HEK293 (cell line): ENCODE measurements around the gene CCL24.

Experiments
- CTCF ChIA-PET: fragments of 350-600 bp; formaldehyde crosslinking; extraction: SDS; loops from one replicate; lab custom pipeline; 2021; ENCODE audit warnings: antibody characterized with exemption; lab: Yijun Ruan, JAX
- POLR2A ChIA-PET: fragments of 300-600 bp; formaldehyde crosslinking; extraction: SDS; loops from one replicate; lab custom pipeline; 2020; ENCODE audit warnings: antibody characterized with exemption, inconsistent platforms; lab: Yijun Ruan, JAX
- H3K27ac ChIP-seq: fragments of 200-500 bp; sonication (Bioruptor generic); 2 replicates; pipeline ENCODE4 v1.5.1; 2014; ENCODE audit warnings: low read depth, low read length, control low read depth, inconsistent platforms; ENCODE audit errors: extremely low read depth
- H3K36me3 ChIP-seq, 2 experiments: fragments of 200-500 bp in 1 of 2; sonication (Bioruptor generic) in 1 of 2; 1 replicate in 1 of 2; 2 replicates in 1 of 2; pipeline ENCODE4 v1.5.1; 2014 to 2017; ENCODE audit warnings: inconsistent platforms in 2 of 2, low read length in 2 of 2; ENCODE audit not compliant: control insufficient read depth in 2 of 2, insufficient read depth in 1 of 2
- H3K4me1 ChIP-seq: fragments of 200-500 bp; sonication (Bioruptor generic); 2 replicates; pipeline ENCODE4 v1.5.1; 2014; ENCODE audit warnings: mild to moderate bottlenecking, low read length, inconsistent platforms; ENCODE audit not compliant: control insufficient read depth, insufficient read depth
- H3K4me3 ChIP-seq: 2 replicates; pipeline ENCODE4 v1.5.1; 2011; ENCODE audit warnings: low read depth, mild to moderate bottlenecking, control low read depth, low read length, moderate library complexity
- H3K9me3 ChIP-seq: fragments of 200-500 bp; sonication (Bioruptor generic); 2 replicates; pipeline ENCODE4 v1.5.1; 2014; ENCODE audit warnings: low read depth, low read length, inconsistent platforms; ENCODE audit not compliant: control insufficient read depth, insufficient read depth
- FEZF1 ChIP-seq: fragments of 450-650 bp; formaldehyde crosslinking; IDR thresholded peaks from 2 replicates; pipeline ENCODE4 v1.5.1; 2016; ENCODE audit warnings: missing biosample characterization, missing genetic modification characterization
- TRIM28 ChIP-seq: IDR thresholded peaks from 2 replicates; pipeline ENCODE4 v1.6.1; 2011; ENCODE audit warnings: low read length, control low read depth, borderline replicate concordance
- YY1 ChIP-seq: fragments of 450-650 bp; formaldehyde crosslinking; IDR thresholded peaks from 2 replicates; pipeline ENCODE4 v1.5.1; 2018; ENCODE audit warnings: missing biosample characterization, missing genetic modification characterization
- ZNF157 ChIP-seq: fragments of 450-650 bp; formaldehyde crosslinking; IDR thresholded peaks from 2 replicates; pipeline ENCODE4 v1.5.1; 2016; ENCODE audit warnings: missing biosample characterization, missing genetic modification characterization
- ZNF214 ChIP-seq: fragments of 450-650 bp; formaldehyde crosslinking; IDR thresholded peaks from 2 replicates; pipeline ENCODE4 v1.5.1; 2017; ENCODE audit warnings: missing biosample characterization, mild to moderate bottlenecking, missing genetic modification characterization, borderline replicate concordance
- ZNF248 ChIP-seq: fragments of 450-650 bp; formaldehyde crosslinking; IDR thresholded peaks from 2 replicates; pipeline ENCODE4 v1.5.1; 2017; ENCODE audit warnings: missing biosample characterization, missing genetic modification characterization
- ZNF354C ChIP-seq: fragments of 450-650 bp; formaldehyde crosslinking; IDR thresholded peaks from 2 replicates; pipeline ENCODE4 v1.5.1; 2016; ENCODE audit warnings: missing biosample characterization, missing genetic modification characterization, low read depth, borderline replicate concordance
- ZNF366 ChIP-seq: fragments of 450-650 bp; formaldehyde crosslinking; conservative IDR thresholded peaks from 2 replicates; pipeline ENCODE4 v1.5.1; 2016; ENCODE audit warnings: missing biosample characterization, missing genetic modification characterization
- ZNF391 ChIP-seq: fragments of 450-650 bp; formaldehyde crosslinking; IDR thresholded peaks from 2 replicates; pipeline ENCODE4 v1.5.1; 2016; ENCODE audit warnings: low read depth, missing biosample characterization, missing genetic modification characterization, borderline replicate concordance
- ZNF404 ChIP-seq: fragments of 450-650 bp; formaldehyde crosslinking; IDR thresholded peaks from 2 replicates; pipeline ENCODE4 v1.5.1; 2017; ENCODE audit warnings: missing biosample characterization, missing genetic modification characterization
- ZNF416 ChIP-seq: fragments of 450-650 bp; formaldehyde crosslinking; IDR thresholded peaks from 2 replicates; pipeline ENCODE4 v1.5.1; 2016; ENCODE audit warnings: missing biosample characterization, missing genetic modification characterization
- ZNF521 ChIP-seq: fragments of 450-650 bp; formaldehyde crosslinking; IDR thresholded peaks from 2 replicates; pipeline ENCODE4 v1.5.1; 2017; ENCODE audit warnings: missing biosample characterization, mild to moderate bottlenecking, missing genetic modification characterization
- ZNF558 ChIP-seq: fragments of 450-650 bp; formaldehyde crosslinking; IDR thresholded peaks from 2 replicates; pipeline ENCODE4 v1.5.1; 2016; ENCODE audit warnings: missing biosample characterization, missing genetic modification characterization
- ZNF629 ChIP-seq: fragments of 450-650 bp; formaldehyde crosslinking; IDR thresholded peaks from 2 replicates; pipeline ENCODE4 v1.5.1; 2017; ENCODE audit warnings: missing biosample characterization, missing genetic modification characterization
- ZNF837 ChIP-seq: fragments of 450-650 bp; formaldehyde crosslinking; IDR thresholded peaks from 2 replicates; pipeline ENCODE4 v1.5.1; 2016; ENCODE audit warnings: missing biosample characterization, missing genetic modification characterization
- TF ChIP-seq, protein P1 (sequence below): fragments of 450-650 bp; formaldehyde crosslinking; IDR thresholded peaks from 2 replicates; pipeline ENCODE4 v1.5.1; 2016; ENCODE audit warnings: missing biosample characterization, missing genetic modification characterization
- TF ChIP-seq, protein P2 (sequence below): fragments of 450-650 bp; formaldehyde crosslinking; IDR thresholded peaks from 2 replicates; pipeline ENCODE4 v1.5.1; 2016; ENCODE audit warnings: missing biosample characterization, missing genetic modification characterization, borderline replicate concordance
- TF ChIP-seq, protein P3 (sequence below): fragments of 450-650 bp; formaldehyde crosslinking; IDR thresholded peaks from 2 replicates; pipeline ENCODE4 v1.5.0; 2017; ENCODE audit warnings: missing biosample characterization, missing genetic modification characterization, borderline replicate concordance
- TF ChIP-seq, protein P4 (sequence below): IDR thresholded peaks from 2 replicates; pipeline ENCODE4 v1.6.1; 2011; ENCODE audit warnings: mild to moderate bottlenecking, low read depth, low read length, borderline replicate concordance
- TF ChIP-seq, protein P5 (sequence below): fragments of 450-650 bp; formaldehyde crosslinking; optimal IDR thresholded peaks from 2 replicates; pipeline ENCODE3; 2016; ENCODE audit warnings: missing biosample characterization, mild to moderate bottlenecking, missing genetic modification characterization
- TF ChIP-seq, protein P6 (sequence below): fragments of 450-650 bp; IDR thresholded peaks from 2 replicates; pipeline ENCODE4 v1.5.1; 2018; ENCODE audit warnings: missing biosample characterization, mild to moderate bottlenecking, missing genetic modification characterization

CCL24 gene, protein sequence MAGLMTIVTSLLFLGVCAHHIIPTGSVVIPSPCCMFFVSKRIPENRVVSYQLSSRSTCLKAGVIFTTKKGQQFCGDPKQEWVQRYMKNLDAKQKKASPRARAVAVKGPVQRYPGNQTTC

DNA sequence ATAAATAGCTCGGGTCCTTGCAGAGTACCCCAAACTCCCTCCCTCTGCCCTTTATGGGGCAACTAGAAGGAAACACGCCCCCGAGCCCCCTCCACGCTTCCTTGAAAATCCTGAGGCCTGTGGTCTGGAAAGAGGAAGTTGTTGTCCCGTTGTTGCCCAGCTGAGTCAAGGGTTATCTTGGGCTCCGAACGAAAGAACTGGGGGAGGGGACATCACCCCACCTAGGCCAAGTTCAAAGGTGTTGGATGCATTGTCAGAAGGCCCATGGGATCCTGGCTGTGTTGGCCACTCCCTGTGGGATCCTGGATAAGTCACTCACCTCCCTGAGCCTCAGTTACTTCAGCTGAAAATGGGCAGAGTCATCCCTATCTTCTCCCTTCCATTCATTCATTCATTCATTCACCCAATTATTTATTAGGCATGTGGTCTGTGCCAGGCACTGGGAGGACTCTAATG, at the start of gene CCL24:
Gene CCL24, minus strand, starts transcription at position 26 of the 456 bp plus-strand sequence. CDS start 91 bp downstream, outside the sequence.
- CTCF ChIA-PET = no interaction called here
- Histone ChIP-seq H3K36me3 (no peaks in the 10 kb centered on the region), H3K4me1 (no peaks in the 10 kb centered on the region), H3K27ac (no peak within 1 kb of the TSS), H3K4me3 (no peak within 1 kb of the TSS), H3K9me3 (no peaks in the 10 kb centered on the region)
- POLR2A ChIA-PET = no interaction called here
- no peak for TF ChIP-seq YY1
- TF ChIP-seq, protein P1, sequence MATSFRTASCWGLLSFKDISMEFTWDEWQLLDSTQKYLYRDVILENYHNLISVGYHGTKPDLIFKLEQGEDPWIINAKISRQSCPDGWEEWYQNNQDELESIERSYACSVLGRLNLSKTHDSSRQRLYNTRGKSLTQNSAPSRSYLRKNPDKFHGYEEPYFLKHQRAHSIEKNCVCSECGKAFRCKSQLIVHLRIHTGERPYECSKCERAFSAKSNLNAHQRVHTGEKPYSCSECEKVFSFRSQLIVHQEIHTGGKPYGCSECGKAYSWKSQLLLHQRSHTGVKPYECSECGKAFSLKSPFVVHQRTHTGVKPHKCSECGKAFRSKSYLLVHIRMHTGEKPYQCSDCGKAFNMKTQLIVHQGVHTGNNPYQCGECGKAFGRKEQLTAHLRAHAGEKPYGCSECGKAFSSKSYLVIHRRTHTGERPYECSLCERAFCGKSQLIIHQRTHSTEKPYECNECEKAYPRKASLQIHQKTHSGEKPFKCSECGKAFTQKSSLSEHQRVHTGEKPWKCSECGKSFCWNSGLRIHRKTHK (tag by site-specific recombination) = no peak
- TF ChIP-seq ZNF157 (tag by site-specific recombination) = no peak
- TF ChIP-seq, protein P2, sequence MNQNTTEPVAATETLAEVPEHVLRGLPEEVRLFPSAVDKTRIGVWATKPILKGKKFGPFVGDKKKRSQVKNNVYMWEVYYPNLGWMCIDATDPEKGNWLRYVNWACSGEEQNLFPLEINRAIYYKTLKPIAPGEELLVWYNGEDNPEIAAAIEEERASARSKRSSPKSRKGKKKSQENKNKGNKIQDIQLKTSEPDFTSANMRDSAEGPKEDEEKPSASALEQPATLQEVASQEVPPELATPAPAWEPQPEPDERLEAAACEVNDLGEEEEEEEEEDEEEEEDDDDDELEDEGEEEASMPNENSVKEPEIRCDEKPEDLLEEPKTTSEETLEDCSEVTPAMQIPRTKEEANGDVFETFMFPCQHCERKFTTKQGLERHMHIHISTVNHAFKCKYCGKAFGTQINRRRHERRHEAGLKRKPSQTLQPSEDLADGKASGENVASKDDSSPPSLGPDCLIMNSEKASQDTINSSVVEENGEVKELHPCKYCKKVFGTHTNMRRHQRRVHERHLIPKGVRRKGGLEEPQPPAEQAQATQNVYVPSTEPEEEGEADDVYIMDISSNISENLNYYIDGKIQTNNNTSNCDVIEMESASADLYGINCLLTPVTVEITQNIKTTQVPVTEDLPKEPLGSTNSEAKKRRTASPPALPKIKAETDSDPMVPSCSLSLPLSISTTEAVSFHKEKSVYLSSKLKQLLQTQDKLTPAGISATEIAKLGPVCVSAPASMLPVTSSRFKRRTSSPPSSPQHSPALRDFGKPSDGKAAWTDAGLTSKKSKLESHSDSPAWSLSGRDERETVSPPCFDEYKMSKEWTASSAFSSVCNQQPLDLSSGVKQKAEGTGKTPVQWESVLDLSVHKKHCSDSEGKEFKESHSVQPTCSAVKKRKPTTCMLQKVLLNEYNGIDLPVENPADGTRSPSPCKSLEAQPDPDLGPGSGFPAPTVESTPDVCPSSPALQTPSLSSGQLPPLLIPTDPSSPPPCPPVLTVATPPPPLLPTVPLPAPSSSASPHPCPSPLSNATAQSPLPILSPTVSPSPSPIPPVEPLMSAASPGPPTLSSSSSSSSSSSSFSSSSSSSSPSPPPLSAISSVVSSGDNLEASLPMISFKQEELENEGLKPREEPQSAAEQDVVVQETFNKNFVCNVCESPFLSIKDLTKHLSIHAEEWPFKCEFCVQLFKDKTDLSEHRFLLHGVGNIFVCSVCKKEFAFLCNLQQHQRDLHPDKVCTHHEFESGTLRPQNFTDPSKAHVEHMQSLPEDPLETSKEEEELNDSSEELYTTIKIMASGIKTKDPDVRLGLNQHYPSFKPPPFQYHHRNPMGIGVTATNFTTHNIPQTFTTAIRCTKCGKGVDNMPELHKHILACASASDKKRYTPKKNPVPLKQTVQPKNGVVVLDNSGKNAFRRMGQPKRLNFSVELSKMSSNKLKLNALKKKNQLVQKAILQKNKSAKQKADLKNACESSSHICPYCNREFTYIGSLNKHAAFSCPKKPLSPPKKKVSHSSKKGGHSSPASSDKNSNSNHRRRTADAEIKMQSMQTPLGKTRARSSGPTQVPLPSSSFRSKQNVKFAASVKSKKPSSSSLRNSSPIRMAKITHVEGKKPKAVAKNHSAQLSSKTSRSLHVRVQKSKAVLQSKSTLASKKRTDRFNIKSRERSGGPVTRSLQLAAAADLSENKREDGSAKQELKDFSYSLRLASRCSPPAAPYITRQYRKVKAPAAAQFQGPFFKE (tag by site-specific recombination) = no peak
- no peak for TF ChIP-seq ZNF416
- TF ChIP-seq, protein P3, sequence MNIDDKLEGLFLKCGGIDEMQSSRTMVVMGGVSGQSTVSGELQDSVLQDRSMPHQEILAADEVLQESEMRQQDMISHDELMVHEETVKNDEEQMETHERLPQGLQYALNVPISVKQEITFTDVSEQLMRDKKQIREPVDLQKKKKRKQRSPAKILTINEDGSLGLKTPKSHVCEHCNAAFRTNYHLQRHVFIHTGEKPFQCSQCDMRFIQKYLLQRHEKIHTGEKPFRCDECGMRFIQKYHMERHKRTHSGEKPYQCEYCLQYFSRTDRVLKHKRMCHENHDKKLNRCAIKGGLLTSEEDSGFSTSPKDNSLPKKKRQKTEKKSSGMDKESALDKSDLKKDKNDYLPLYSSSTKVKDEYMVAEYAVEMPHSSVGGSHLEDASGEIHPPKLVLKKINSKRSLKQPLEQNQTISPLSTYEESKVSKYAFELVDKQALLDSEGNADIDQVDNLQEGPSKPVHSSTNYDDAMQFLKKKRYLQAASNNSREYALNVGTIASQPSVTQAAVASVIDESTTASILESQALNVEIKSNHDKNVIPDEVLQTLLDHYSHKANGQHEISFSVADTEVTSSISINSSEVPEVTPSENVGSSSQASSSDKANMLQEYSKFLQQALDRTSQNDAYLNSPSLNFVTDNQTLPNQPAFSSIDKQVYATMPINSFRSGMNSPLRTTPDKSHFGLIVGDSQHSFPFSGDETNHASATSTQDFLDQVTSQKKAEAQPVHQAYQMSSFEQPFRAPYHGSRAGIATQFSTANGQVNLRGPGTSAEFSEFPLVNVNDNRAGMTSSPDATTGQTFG = no peak
- TF ChIP-seq ZNF214 (tag by site-specific recombination) = no peak
- TF ChIP-seq ZNF837 (tag by site-specific recombination) = no peak
- TF ChIP-seq ZNF558 = no peak
- TF ChIP-seq ZNF248 (tag by site-specific recombination) = no peak

DNA sequence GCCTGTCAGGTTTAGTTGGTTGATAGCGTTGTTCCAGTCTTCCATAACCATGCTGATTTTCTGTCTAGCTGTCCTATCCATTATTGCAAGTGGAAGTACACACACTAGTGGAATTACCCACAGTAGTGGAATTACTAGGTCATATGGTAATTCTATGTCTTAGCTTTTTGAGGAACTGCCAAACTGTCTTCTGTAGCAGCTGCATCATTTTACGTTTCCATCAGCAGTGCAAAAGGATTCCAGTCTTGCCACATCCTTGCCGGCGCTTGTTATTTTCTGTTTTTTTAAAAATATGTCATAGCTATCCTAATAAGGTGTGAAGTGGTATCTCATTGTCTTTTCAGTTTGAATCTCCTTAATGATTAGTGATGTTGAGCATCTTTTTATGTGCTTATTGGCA, 48.0 kb upstream of the CCL24 start:
- CTCF ChIA-PET = interaction anchor here (1.0 kb wide), 1 partner anchor 159 kb away, joined by 8 read pairs; no protein-coding TSS in a partner anchor
- POLR2A ChIA-PET = interaction anchor here (0.7 kb wide), 1 partner anchor 70 kb away, joined by 3 read pairs; no protein-coding TSS in a partner anchor
- H3K4me3 ChIP-seq = no peak overlapping the region
- no peak overlapping the region for H3K27ac ChIP-seq
- H3K9me3 ChIP-seq = no peaks in the 10 kb centered on the region
- H3K36me3 ChIP-seq = no peaks in the 10 kb centered on the region
- H3K4me1 ChIP-seq = no peaks in the 10 kb centered on the region
- TF ChIP-seq ZNF404 (tag by site-specific recombination) = no peak
- TF ChIP-seq ZNF391 = no peak
- TF ChIP-seq ZNF629 (tag by site-specific recombination) = no peak
- TF ChIP-seq, protein P4, sequence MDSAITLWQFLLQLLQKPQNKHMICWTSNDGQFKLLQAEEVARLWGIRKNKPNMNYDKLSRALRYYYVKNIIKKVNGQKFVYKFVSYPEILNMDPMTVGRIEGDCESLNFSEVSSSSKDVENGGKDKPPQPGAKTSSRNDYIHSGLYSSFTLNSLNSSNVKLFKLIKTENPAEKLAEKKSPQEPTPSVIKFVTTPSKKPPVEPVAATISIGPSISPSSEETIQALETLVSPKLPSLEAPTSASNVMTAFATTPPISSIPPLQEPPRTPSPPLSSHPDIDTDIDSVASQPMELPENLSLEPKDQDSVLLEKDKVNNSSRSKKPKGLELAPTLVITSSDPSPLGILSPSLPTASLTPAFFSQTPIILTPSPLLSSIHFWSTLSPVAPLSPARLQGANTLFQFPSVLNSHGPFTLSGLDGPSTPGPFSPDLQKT = no peak
- no peak for TF ChIP-seq ZNF354C (tag by site-specific recombination)
- TF ChIP-seq ZNF366 (tag by site-specific recombination) = no peak
- TF ChIP-seq ZNF214 (tag by site-specific recombination) = no peak
- TF ChIP-seq, protein P5, sequence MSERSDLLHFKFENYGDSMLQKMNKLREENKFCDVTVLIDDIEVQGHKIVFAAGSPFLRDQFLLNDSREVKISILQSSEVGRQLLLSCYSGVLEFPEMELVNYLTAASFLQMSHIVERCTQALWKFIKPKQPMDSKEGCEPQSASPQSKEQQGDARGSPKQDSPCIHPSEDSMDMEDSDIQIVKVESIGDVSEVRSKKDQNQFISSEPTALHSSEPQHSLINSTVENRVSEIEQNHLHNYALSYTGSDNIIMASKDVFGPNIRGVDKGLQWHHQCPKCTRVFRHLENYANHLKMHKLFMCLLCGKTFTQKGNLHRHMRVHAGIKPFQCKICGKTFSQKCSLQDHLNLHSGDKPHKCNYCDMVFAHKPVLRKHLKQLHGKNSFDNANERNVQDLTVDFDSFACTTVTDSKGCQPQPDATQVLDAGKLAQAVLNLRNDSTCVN (tag by site-specific recombination) = no peak
- TF ChIP-seq, protein P6, sequence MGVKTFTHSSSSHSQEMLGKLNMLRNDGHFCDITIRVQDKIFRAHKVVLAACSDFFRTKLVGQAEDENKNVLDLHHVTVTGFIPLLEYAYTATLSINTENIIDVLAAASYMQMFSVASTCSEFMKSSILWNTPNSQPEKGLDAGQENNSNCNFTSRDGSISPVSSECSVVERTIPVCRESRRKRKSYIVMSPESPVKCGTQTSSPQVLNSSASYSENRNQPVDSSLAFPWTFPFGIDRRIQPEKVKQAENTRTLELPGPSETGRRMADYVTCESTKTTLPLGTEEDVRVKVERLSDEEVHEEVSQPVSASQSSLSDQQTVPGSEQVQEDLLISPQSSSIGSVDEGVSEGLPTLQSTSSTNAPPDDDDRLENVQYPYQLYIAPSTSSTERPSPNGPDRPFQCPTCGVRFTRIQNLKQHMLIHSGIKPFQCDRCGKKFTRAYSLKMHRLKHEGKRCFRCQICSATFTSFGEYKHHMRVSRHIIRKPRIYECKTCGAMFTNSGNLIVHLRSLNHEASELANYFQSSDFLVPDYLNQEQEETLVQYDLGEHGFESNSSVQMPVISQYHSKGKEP = no peak
- no peak for TF ChIP-seq ZNF521 (tag by site-specific recombination)
- TF ChIP-seq FEZF1 = no peak
- TF ChIP-seq TRIM28 = no peak
